Stimulated activated CD8-positive, alpha-beta memory T cell treated with anti-CD3 and anti-CD28 coated beads, Interleukin-15, amount 100 ng/mL, for 48 hours (primary cell): ENCODE results near the gene SETD7.

Experiments
- DNase-seq, 2 donors: peaks; one replicate each; pipeline ENCODE4 v3.0.0-alpha.2; 2020; ENCODE audit warnings: low read depth in 2 of 2

The SETD7 gene

GRCh38 chr4:139574641-139575040, 18.6 kb upstream of the SETD7 start:
- DNase-seq, result no peak

- no peak for DNase-seq
Measured at GRCh38 chr4:139568206-139568955, 12.4 kb upstream of the SETD7 start.

GRCh38 chr4:139567159-139567870, 11.3 kb upstream of the SETD7 start:
- DNase-seq, result no peak

- no peak for DNase-seq
Measured at GRCh38 chr4:139564502-139564901, 8.5 kb upstream of the SETD7 start.

GRCh38 chr4:139563515-139563914, 7.5 kb upstream of the SETD7 start:
- no peak for DNase-seq

- no peak for DNase-seq
Measured at GRCh38 chr4:139562839-139563238, 6.8 kb upstream of the SETD7 start.

- no peak for DNase-seq
Measured at GRCh38 chr4:139562067-139562684, 6.2 kb upstream of the SETD7 start.

- DNase-seq, result no peak
Measured at GRCh38 chr4:139560406-139561104, 4.5 kb upstream of the SETD7 start.

GRCh38 chr4:139559687-139560086, 3.7 kb upstream of the SETD7 start:
- no peak for DNase-seq

- DNase-seq, result no peak
Measured at GRCh38 chr4:139559089-139559479, 3.1 kb upstream of the SETD7 start.

GRCh38 chr4:139558235-139559088, 2.4 kb upstream of the SETD7 start:
- DNase-seq, result no peak

GRCh38 chr4:139557556-139558110, 1.6 kb upstream of the SETD7 start:
- DNase-seq, result no peak

GRCh38 chr4:139556724-139557555, 921 bp upstream of the SETD7 start:
- DNase-seq, result peak; percentile 26 to 29

- peak in 1 of 2 donors; percentile 1 for DNase-seq
Measured at GRCh38 chr4:139555705-139556070, 331 bp downstream of the SETD7 start.

- peak; percentile 53 to 64 for DNase-seq
Measured at GRCh38 chr4:139554893-139555704, 920 bp downstream of the SETD7 start.

- no peak for DNase-seq
Measured at GRCh38 chr4:139554642-139554892, 1.5 kb downstream of the SETD7 start.

- no peak for DNase-seq
Measured at GRCh38 chr4:139553751-139554641, 2.0 kb downstream of the SETD7 start.

GRCh38 chr4:139552517-139553307, 3.3 kb downstream of the SETD7 start:
- no peak for DNase-seq
